ENCODE data around the gene KAZALD1.

The KAZALD1 gene

DNA sequence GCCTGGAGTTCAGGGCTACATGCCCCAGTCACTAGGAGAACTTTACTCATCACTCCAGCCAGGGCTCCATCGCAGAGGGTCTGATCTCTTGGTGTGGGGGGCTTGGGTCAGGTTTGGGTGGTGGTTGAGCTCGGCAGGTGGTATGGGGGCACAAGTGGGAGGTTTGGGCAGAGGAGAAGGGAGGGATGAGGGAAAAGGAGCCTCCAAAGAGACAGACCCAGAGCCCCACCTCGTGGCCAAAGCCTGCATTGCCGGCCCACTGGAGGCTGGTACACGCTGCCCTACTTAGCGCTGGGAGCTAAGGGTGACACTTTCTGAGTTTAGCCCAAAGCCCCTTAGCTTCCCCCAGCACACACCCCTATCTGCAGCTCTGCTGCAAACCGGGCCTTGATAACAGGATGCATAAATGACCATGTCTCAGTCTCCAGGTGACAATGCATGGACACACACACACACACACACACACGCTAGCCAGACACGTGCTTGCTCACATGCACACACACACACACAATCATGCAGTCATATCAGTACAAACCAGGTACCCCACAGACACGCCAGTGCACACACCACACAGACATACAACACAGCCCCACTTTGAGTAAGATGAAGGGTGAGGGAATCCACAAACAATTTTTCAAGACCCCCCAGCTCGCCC, 47.4 kb upstream of the KAZALD1 start (continued):
- TF ChIP-seq, protein P1, sequence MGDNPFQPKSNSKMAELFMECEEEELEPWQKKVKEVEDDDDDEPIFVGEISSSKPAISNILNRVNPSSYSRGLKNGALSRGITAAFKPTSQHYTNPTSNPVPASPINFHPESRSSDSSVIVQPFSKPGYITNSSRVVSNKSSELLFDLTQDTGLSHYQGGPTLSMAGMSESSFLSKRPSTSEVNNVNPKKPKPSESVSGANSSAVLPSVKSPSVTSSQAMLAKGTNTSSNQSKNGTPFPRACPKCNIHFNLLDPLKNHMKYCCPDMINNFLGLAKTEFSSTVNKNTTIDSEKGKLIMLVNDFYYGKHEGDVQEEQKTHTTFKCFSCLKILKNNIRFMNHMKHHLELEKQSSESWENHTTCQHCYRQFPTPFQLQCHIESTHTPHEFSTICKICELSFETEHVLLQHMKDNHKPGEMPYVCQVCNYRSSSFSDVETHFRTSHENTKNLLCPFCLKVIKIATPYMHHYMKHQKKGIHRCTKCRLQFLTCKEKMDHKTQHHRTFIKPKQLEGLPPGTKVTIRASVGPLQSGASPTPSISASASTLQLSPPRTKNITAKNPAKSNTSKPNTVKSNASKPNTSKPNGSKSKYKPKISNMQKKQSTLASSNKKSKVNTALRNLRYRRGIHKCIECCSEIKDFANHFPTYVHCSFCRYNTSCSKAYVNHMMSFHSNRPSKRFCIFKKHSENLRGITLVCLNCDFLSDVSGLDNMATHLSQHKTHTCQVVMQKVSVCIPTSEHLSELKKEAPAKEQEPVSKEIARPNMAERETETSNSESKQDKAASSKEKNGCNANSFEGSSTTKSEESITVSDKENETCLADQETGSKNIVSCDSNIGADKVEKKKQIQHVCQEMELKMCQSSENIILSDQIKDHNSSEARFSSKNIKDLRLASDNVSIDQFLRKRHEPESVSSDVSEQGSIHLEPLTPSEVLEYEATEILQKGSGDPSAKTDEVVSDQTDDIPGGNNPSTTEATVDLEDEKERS (tag by site-specific recombination; IDR thresholded peaks at IDR 0.05) = no peak
- TF ChIP-seq ZNF202 (tag by site-specific recombination; IDR thresholded peaks at IDR 0.05; ENCODE audit: borderline replicate concordance) (no peak), ZNF488 (tag by site-specific recombination; IDR thresholded peaks at IDR 0.05) (no peak), ZNF660 (tag by site-specific recombination; IDR thresholded peaks at IDR 0.05) (no peak), ZFHX2 (tag by site-specific recombination; conservative IDR thresholded peaks at IDR 0.05) (peak; percentile 59), KLF1 (tag by site-specific recombination; IDR thresholded peaks at IDR 0.05) (0 out of 2 replicates have a peak, but pooled peaks have one; percentile 14), ZBTB17 (tag by site-specific recombination; IDR thresholded peaks at IDR 0.05) (peak; percentile 76), AEBP2 (tag by site-specific recombination; IDR thresholded peaks at IDR 0.05; ENCODE audit: borderline replicate concordance) (no peak), ZNF2 (tag by site-specific recombination; IDR thresholded peaks at IDR 0.05) (peak; percentile 49; the same call in 1 of the 2 replicates), ZNF416 (tag by site-specific recombination; IDR thresholded peaks at IDR 0.05) (no peak), HIC1 (tag by site-specific recombination; IDR thresholded peaks at IDR 0.05) (peak; percentile 91), PRDM1 (tag by site-specific recombination; IDR thresholded peaks at IDR 0.05) (no peak), ZNF600 (tag by site-specific recombination; IDR thresholded peaks at IDR 0.05) (peak; percentile 90), SCRT1 (tag by site-specific recombination; IDR thresholded peaks at IDR 0.05; ENCODE audit: borderline replicate concordance) (peak; percentile 67; the same call in 1 of the 2 replicates), EGR2 (tag by site-specific recombination; IDR thresholded peaks at IDR 0.05; ENCODE audit: low read depth) (peak; percentile 70; the same call in 1 of the 2 replicates), WT1 (tag by site-specific recombination; IDR thresholded peaks at IDR 0.05) (peak; percentile 54; the same call in 1 of the 2 replicates), SCRT2 (tag by site-specific recombination; IDR thresholded peaks at IDR 0.05) (0 out of 2 replicates have a peak, but pooled peaks have one; percentile 8), ZBTB7A (tag by site-specific recombination; IDR thresholded peaks at IDR 0.05; ENCODE audit: low read depth) (peak; percentile 70; the same call in 1 of the 2 replicates), ZNF239 (tag by site-specific recombination; IDR thresholded peaks at IDR 0.05) (no peak; the same call in 1 of the 2 replicates), ZNF670 (tag by site-specific recombination; IDR thresholded peaks at IDR 0.05; ENCODE audit: low read depth) (no peak), SP7 (tag by site-specific recombination; IDR thresholded peaks at IDR 0.05) (0 out of 2 replicates have a peak, but pooled peaks have one; percentile 27), ZSCAN16 (tag by site-specific recombination; IDR thresholded peaks at IDR 0.05) (no peak), FEZF1 (tag by site-specific recombination; IDR thresholded peaks at IDR 0.05) (no peak), HOXD13 (CRISPR knock-in tag; IDR thresholded peaks at IDR 0.05; ENCODE audit: borderline replicate concordance) (no peak)
- TF ChIP-seq, protein P2, sequence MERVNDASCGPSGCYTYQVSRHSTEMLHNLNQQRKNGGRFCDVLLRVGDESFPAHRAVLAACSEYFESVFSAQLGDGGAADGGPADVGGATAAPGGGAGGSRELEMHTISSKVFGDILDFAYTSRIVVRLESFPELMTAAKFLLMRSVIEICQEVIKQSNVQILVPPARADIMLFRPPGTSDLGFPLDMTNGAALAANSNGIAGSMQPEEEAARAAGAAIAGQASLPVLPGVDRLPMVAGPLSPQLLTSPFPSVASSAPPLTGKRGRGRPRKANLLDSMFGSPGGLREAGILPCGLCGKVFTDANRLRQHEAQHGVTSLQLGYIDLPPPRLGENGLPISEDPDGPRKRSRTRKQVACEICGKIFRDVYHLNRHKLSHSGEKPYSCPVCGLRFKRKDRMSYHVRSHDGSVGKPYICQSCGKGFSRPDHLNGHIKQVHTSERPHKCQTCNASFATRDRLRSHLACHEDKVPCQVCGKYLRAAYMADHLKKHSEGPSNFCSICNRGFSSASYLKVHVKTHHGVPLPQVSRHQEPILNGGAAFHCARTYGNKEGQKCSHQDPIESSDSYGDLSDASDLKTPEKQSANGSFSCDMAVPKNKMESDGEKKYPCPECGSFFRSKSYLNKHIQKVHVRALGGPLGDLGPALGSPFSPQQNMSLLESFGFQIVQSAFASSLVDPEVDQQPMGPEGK (tag by site-specific recombination; IDR thresholded peaks at IDR 0.05) = peak; percentile 91

All from HEK293 (cell line).